Liver (tissue), 9 donors: Measurements from ENCODE around the gene LRMDA. TPM values are rescaled to one million over a fixed set of nuclear protein-coding genes. Genes with fewer than 3 reads are reported as not detected.

ENCODE experiments used
- DNase-seq: peaks from one replicate; pipeline ENCODE4 v3.0.0-alpha.2; 2017; ENCODE audit warnings: low spot score
- H3K27ac ChIP-seq, 2 donors: one replicate each; pipeline ENCODE4 v1.7.0; 2013; ENCODE audit warnings: inconsistent platforms in 2 of 2, low read length in 2 of 2, control low read depth in 1 of 2, low read depth in 1 of 2, mild to moderate bottlenecking in 1 of 2
- H3K27me3 ChIP-seq, 4 donors: one replicate each; pipeline versions ENCODE4 v1.6.1 to v1.7.0; 2013; ENCODE audit warnings: low read length in 3 of 4, inconsistent platforms in 1 of 4, mild to moderate bottlenecking in 1 of 4, moderate library complexity in 1 of 4; ENCODE audit not compliant: control insufficient read depth in 4 of 4, insufficient read depth in 4 of 4
- H3K36me3 ChIP-seq, 4 donors: one replicate each; pipeline versions ENCODE4 v1.6.1 to v1.7.0; 2013; ENCODE audit warnings: low read length in 3 of 4, mild to moderate bottlenecking in 3 of 4, low read depth in 1 of 4, moderate library complexity in 1 of 4; ENCODE audit not compliant: control insufficient read depth in 4 of 4, insufficient read depth in 3 of 4
- H3K4me1 ChIP-seq, 4 donors: one replicate each; pipeline versions ENCODE4 v1.6.1 to v1.7.0; 2013; ENCODE audit warnings: low read length in 3 of 4, mild to moderate bottlenecking in 3 of 4, moderate library complexity in 1 of 4; ENCODE audit not compliant: control insufficient read depth in 4 of 4, insufficient read depth in 4 of 4
- H3K4me3 ChIP-seq, 3 donors: one replicate each; pipeline versions ENCODE4 v1.6.1 to v1.7.0; 2013; ENCODE audit warnings: low read length in 3 of 3, control low read depth in 1 of 3, low read depth in 1 of 3, mild to moderate bottlenecking in 1 of 3
- H3K9ac ChIP-seq, 2 donors: one replicate each; pipeline ENCODE4 v1.7.0; 2013; ENCODE audit warnings: low read length in 2 of 2, mild to moderate bottlenecking in 2 of 2, moderate library complexity in 2 of 2, control low read depth in 1 of 2, low read depth in 1 of 2
- H3K9me3 ChIP-seq, 4 donors: one replicate each; pipeline versions ENCODE4 v1.6.1 to v1.7.0; 2013; ENCODE audit warnings: low read length in 3 of 4; ENCODE audit not compliant: control insufficient read depth in 4 of 4
- CTCF ChIP-seq: fragments of 150-350 bp; IDR thresholded peaks from 2 replicates; pipeline ENCODE4 v1.5.1; 2017; ENCODE audit warnings: improper control_type of control experiment, low read depth, low read length; ENCODE audit not compliant: missing input control
- EGR1 ChIP-seq, 2 donors: IDR thresholded peaks; 2 replicates each; pipeline ENCODE4 v1.6.1; 2016 to 2018; ENCODE audit warnings: antibody characterized with exemption in 2 of 2, low read depth in 2 of 2
- FOXA1 ChIP-seq: IDR thresholded peaks from 2 replicates; pipeline ENCODE4 v1.6.1; 2016; ENCODE audit warnings: antibody characterized with exemption
- GABPA ChIP-seq, 2 donors: IDR thresholded peaks in 1 of 2; conservative IDR thresholded peaks in 1 of 2; 2 replicates each; pipeline ENCODE4 v1.6.1; 2016; ENCODE audit warnings: antibody characterized with exemption in 2 of 2, mild to moderate bottlenecking in 1 of 2, moderate library complexity in 1 of 2
- HNF4A ChIP-seq, 2 donors: conservative IDR thresholded peaks; 2 replicates each; pipeline ENCODE4 v1.6.1; 2016; ENCODE audit warnings: antibody characterized with exemption in 2 of 2, mild to moderate bottlenecking in 2 of 2
- HNF4G ChIP-seq: IDR thresholded peaks from 2 replicates; pipeline ENCODE4 v1.6.1; 2016; ENCODE audit warnings: antibody characterized with exemption
- JUND ChIP-seq, 2 donors: IDR thresholded peaks; 2 replicates each; pipeline ENCODE4 v1.6.1; 2016; ENCODE audit warnings: antibody characterized with exemption in 2 of 2
- NR2F2 ChIP-seq: IDR thresholded peaks from 2 replicates; pipeline ENCODE4 v1.6.1; 2016; ENCODE audit warnings: antibody characterized with exemption
- RAD21 ChIP-seq, 2 donors: IDR thresholded peaks; 2 replicates each; pipeline ENCODE4 v1.6.1; 2016; ENCODE audit warnings: antibody characterized with exemption in 2 of 2, mild to moderate bottlenecking in 2 of 2
- RXRA ChIP-seq, 2 donors: IDR thresholded peaks; 2 replicates each; pipeline ENCODE4 v1.6.1; 2017 to 2018; ENCODE audit warnings: antibody characterized with exemption in 2 of 2, mild to moderate bottlenecking in 1 of 2
- SP1 ChIP-seq: IDR thresholded peaks from 2 replicates; pipeline ENCODE4 v1.6.1; 2018; ENCODE audit warnings: antibody characterized with exemption, mild to moderate bottlenecking
- TAF1 ChIP-seq: conservative IDR thresholded peaks from 2 replicates; pipeline ENCODE4 v1.6.1; 2016; ENCODE audit warnings: antibody characterized with exemption, mild to moderate bottlenecking
- YY1 ChIP-seq: IDR thresholded peaks from 2 replicates; pipeline ENCODE4 v1.6.1; 2016; ENCODE audit warnings: antibody characterized with exemption, mild to moderate bottlenecking
- ZBTB33 ChIP-seq: IDR thresholded peaks from 2 replicates; pipeline ENCODE4 v1.6.1; 2016; ENCODE audit warnings: antibody characterized with exemption
- WGBS: extraction: QIAGEN DNeasy Blood & Tissue Kit; methylation state at CpG from one replicate; pipeline ENCODE4 v1.1.7; 2013; 5-methylcytosine and 5-hydroxymethylcytosine counted together
- polyA plus RNA-seq, 2 donors: library from polyadenylated mRNA; stranded (reverse) in 1 of 2; unstranded in 1 of 2; fragments of 200-250 nt in 1 of 2; fragments of >200 nt in 1 of 2; fragmentation: Nextera tagmentation in 1 of 2; extraction: Ambion mirVana in 1 of 2; gene quantifications; one replicate each; pipeline versions ENCODE4 v1.2.1 to v1.2.3, GENCODE V29; 2013 to 2015
- total RNA-seq, 2 donors: library from RNA; depleted of rRNA; stranded (reverse); fragments of >200 nt; gene quantifications; one replicate each; pipeline ENCODE4 v1.2.3, GENCODE V29; 2014
- TF ChIP-seq, protein P1 (sequence below): IDR thresholded peaks from 2 replicates; pipeline ENCODE4 v1.6.1; 2016; ENCODE audit warnings: antibody characterized with exemption
- TF ChIP-seq, protein P2 (sequence below): IDR thresholded peaks from 2 replicates; pipeline ENCODE4 v1.6.1; 2016; ENCODE audit warnings: antibody characterized with exemption
- TF ChIP-seq, protein P3 (sequence below): IDR thresholded peaks from 2 replicates; pipeline ENCODE4 v1.6.1; 2016; ENCODE audit warnings: antibody characterized with exemption, mild to moderate bottlenecking
- donor health status: healthy.
- donor health status: healthy.
- donor health status: healthy.
- donor health status: healthy.
- donor health status: healthy.

The LRMDA gene
- total and polyA plus RNA-seq, 4 donors, result 7.9 to 15.8 (median 11.3) TPM

GRCh38 chr10:76433161-76434005, 1002.0 kb downstream of the LRMDA start (continued):
- TF ChIP-seq CTCF, result no peak
- TF ChIP-seq FOXA1, result no peak
- no peak for TF ChIP-seq EGR1 (IDR thresholded peaks at IDR 0.05; ENCODE audit: low read depth in 2 of 2)
- TF ChIP-seq HNF4G, result no peak
- TF ChIP-seq, protein P1, sequence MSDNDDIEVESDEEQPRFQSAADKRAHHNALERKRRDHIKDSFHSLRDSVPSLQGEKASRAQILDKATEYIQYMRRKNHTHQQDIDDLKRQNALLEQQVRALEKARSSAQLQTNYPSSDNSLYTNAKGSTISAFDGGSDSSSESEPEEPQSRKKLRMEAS, result no peak
- no peak for TF ChIP-seq GABPA (IDR thresholded peaks at IDR 0.05 in 1 of 2, conservative IDR thresholded peaks at IDR 0.05 in 1 of 2)
- TF ChIP-seq YY1, result no peak
- no peak for TF ChIP-seq RAD21 (IDR thresholded peaks at IDR 0.05)
- no peak for TF ChIP-seq SP1
- TF ChIP-seq NR2F2, result no peak

DNA sequence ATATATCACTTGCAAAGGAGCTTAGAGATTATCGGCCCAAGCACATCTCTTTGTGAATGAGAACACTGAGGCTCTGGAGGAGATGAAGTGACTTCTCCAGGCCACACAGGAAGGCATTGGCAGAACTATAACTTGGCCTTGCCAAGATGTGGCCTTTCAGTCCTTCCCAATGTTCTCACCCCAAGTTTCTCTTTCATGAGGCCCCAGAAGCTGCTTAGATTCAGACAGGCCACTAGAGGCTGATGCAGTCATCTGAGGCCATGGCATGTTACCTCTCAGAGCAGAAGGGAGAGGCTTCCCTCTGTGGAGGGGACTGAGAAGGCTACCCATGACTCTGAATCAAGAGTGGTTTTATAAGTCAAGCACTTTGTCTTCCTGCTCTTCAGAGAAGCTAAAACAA, 1003.7 kb downstream of the LRMDA start:
- Histone ChIP-seq H3K27me3 (no peaks in the 10 kb centered on the region), H3K4me3 (no peak overlapping the region), H3K9ac (no peak overlapping the region), H3K4me1 (no peaks in the 10 kb centered on the region), H3K36me3 (no peaks in the 10 kb centered on the region), H3K9me3 (no peaks in the 10 kb centered on the region), H3K27ac (no peak overlapping the region)
- DNase-seq, result no peak
- 92% methylated on average over 1 of the region's 1 CpG for WGBS
- TF ChIP-seq HNF4A (conservative IDR thresholded peaks at IDR 0.05) (no peak), RXRA (IDR thresholded peaks at IDR 0.05) (no peak), TAF1 (no peak), FOXA1 (no peak), ZBTB33 (no peak), GABPA (IDR thresholded peaks at IDR 0.05 in 1 of 2, conservative IDR thresholded peaks at IDR 0.05 in 1 of 2) (no peak), SP1 (no peak), CTCF (no peak), HNF4G (no peak), JUND (IDR thresholded peaks at IDR 0.05) (no peak), RAD21 (IDR thresholded peaks at IDR 0.05) (no peak), EGR1 (IDR thresholded peaks at IDR 0.05; ENCODE audit: low read depth in 2 of 2) (no peak), YY1 (no peak)
- TF ChIP-seq, protein P2, sequence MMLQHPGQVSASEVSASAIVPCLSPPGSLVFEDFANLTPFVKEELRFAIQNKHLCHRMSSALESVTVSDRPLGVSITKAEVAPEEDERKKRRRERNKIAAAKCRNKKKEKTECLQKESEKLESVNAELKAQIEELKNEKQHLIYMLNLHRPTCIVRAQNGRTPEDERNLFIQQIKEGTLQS, result no peak
- TF ChIP-seq, protein P3, sequence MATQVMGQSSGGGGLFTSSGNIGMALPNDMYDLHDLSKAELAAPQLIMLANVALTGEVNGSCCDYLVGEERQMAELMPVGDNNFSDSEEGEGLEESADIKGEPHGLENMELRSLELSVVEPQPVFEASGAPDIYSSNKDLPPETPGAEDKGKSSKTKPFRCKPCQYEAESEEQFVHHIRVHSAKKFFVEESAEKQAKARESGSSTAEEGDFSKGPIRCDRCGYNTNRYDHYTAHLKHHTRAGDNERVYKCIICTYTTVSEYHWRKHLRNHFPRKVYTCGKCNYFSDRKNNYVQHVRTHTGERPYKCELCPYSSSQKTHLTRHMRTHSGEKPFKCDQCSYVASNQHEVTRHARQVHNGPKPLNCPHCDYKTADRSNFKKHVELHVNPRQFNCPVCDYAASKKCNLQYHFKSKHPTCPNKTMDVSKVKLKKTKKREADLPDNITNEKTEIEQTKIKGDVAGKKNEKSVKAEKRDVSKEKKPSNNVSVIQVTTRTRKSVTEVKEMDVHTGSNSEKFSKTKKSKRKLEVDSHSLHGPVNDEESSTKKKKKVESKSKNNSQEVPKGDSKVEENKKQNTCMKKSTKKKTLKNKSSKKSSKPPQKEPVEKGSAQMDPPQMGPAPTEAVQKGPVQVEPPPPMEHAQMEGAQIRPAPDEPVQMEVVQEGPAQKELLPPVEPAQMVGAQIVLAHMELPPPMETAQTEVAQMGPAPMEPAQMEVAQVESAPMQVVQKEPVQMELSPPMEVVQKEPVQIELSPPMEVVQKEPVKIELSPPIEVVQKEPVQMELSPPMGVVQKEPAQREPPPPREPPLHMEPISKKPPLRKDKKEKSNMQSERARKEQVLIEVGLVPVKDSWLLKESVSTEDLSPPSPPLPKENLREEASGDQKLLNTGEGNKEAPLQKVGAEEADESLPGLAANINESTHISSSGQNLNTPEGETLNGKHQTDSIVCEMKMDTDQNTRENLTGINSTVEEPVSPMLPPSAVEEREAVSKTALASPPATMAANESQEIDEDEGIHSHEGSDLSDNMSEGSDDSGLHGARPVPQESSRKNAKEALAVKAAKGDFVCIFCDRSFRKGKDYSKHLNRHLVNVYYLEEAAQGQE, result no peak
- TF ChIP-seq, protein P1, result no peak
